Ishikawa (cell line): ENCODE results near the gene SUPT7L.

Experiments used
- CEBPB ChIP-seq: IDR thresholded peaks from 2 replicates; pipeline ENCODE4 v1.6.1; 2012
- CREB1 ChIP-seq: IDR thresholded peaks from 2 replicates; pipeline ENCODE4 v1.6.1; 2012; ENCODE audit warnings: low read depth
- EGR1 ChIP-seq: IDR thresholded peaks from 2 replicates; pipeline ENCODE4 v1.6.1; 2012
- EP300 ChIP-seq: IDR thresholded peaks from 2 replicates; pipeline ENCODE4 v1.6.1; 2012; ENCODE audit warnings: borderline replicate concordance
- FOXM1 ChIP-seq: IDR thresholded peaks from 2 replicates; pipeline ENCODE4 v1.6.1; 2012; ENCODE audit warnings: low read depth, borderline replicate concordance
- NFIC ChIP-seq: IDR thresholded peaks from 2 replicates; pipeline ENCODE4 v1.6.1; 2012
- RAD21 ChIP-seq: IDR thresholded peaks from 2 replicates; pipeline ENCODE4 v1.6.1; 2012; ENCODE audit warnings: low read depth
- TAF1 ChIP-seq: IDR thresholded peaks from 2 replicates; pipeline ENCODE4 v1.6.1; 2012; ENCODE audit warnings: low read depth, mild to moderate bottlenecking
- TCF12 ChIP-seq: IDR thresholded peaks from 2 replicates; pipeline ENCODE4 v1.6.1; 2012; ENCODE audit warnings: low read depth
- TEAD4 ChIP-seq: IDR thresholded peaks from 2 replicates; pipeline ENCODE4 v1.6.1; 2012
- YY1 ChIP-seq: IDR thresholded peaks from 2 replicates; pipeline ENCODE4 v1.6.1; 2012; ENCODE audit warnings: low read depth
- ZBTB7A ChIP-seq: IDR thresholded peaks from 2 replicates; pipeline ENCODE4 v1.6.1; 2012; ENCODE audit warnings: low read depth
- TF ChIP-seq, protein P1 (sequence below): IDR thresholded peaks from 2 replicates; pipeline ENCODE4 v1.6.1; 2012
- TF ChIP-seq, protein P2 (sequence below): IDR thresholded peaks from 2 replicates; pipeline ENCODE4 v1.6.1; 2012
- TF ChIP-seq, protein P3 (sequence below): IDR thresholded peaks from 2 replicates; pipeline ENCODE4 v1.6.1; 2012; ENCODE audit warnings: low read depth, mild to moderate bottlenecking

Gene SUPT7L

DNA sequence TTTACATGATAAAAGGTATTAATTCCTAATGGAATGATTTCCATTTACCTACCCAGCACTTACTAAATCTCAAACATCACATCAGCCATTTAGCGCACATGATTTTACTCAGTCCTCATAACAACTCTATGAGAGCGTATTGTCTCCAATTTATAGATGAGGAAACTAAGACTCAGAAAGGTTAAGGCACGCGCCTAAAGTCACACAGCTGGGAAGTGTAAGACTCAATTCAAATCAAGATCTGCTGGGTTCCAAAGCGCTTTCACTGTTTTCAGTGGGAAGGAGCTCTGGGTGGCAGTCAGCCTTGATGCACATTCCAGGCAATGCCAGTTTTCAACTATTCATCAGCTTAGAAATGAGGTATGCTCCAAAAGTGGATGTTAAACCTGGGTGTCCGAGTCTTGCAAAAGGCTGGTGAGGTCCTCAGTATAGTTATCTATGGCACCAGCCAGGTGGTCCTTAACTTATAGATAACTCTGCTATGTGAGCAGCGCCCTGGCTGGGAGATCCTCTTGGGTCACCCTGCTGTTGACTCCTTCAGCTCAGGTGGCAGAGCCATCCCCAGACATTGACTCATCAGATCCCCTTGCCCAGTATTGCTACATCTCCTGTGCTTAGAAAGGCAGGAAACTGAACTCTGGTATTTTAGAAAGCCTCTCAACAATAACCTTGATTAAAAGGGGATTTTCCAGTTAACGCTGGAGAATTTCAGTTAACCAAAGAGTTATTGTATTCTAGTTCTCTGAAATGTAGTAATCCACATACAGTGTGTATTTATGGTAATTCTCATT, 47.4 kb upstream of the SUPT7L start:
- TF ChIP-seq, protein P1, sequence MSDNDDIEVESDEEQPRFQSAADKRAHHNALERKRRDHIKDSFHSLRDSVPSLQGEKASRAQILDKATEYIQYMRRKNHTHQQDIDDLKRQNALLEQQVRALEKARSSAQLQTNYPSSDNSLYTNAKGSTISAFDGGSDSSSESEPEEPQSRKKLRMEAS = no peak
- TF ChIP-seq EP300 (no peak), ZBTB7A (no peak), RAD21 (no peak), FOXM1 (no peak), EGR1 (no peak)
- TF ChIP-seq, protein P2, sequence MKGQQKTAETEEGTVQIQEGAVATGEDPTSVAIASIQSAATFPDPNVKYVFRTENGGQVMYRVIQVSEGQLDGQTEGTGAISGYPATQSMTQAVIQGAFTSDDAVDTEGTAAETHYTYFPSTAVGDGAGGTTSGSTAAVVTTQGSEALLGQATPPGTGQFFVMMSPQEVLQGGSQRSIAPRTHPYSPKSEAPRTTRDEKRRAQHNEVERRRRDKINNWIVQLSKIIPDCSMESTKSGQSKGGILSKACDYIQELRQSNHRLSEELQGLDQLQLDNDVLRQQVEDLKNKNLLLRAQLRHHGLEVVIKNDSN = no peak
- TF ChIP-seq, protein P3, sequence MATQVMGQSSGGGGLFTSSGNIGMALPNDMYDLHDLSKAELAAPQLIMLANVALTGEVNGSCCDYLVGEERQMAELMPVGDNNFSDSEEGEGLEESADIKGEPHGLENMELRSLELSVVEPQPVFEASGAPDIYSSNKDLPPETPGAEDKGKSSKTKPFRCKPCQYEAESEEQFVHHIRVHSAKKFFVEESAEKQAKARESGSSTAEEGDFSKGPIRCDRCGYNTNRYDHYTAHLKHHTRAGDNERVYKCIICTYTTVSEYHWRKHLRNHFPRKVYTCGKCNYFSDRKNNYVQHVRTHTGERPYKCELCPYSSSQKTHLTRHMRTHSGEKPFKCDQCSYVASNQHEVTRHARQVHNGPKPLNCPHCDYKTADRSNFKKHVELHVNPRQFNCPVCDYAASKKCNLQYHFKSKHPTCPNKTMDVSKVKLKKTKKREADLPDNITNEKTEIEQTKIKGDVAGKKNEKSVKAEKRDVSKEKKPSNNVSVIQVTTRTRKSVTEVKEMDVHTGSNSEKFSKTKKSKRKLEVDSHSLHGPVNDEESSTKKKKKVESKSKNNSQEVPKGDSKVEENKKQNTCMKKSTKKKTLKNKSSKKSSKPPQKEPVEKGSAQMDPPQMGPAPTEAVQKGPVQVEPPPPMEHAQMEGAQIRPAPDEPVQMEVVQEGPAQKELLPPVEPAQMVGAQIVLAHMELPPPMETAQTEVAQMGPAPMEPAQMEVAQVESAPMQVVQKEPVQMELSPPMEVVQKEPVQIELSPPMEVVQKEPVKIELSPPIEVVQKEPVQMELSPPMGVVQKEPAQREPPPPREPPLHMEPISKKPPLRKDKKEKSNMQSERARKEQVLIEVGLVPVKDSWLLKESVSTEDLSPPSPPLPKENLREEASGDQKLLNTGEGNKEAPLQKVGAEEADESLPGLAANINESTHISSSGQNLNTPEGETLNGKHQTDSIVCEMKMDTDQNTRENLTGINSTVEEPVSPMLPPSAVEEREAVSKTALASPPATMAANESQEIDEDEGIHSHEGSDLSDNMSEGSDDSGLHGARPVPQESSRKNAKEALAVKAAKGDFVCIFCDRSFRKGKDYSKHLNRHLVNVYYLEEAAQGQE = no peak

- TF ChIP-seq CREB1 (no peak), TCF12 (no peak), FOXM1 (no peak), EGR1 (no peak), ZBTB7A (no peak), TEAD4 (no peak)
- TF ChIP-seq, protein P3 = no peak
- TF ChIP-seq, protein P1 = no peak
- TF ChIP-seq, protein P2 = no peak
Observed at GRCh38 chr2:27709960-27710575, 46.7 kb upstream of the SUPT7L start.

DNA sequence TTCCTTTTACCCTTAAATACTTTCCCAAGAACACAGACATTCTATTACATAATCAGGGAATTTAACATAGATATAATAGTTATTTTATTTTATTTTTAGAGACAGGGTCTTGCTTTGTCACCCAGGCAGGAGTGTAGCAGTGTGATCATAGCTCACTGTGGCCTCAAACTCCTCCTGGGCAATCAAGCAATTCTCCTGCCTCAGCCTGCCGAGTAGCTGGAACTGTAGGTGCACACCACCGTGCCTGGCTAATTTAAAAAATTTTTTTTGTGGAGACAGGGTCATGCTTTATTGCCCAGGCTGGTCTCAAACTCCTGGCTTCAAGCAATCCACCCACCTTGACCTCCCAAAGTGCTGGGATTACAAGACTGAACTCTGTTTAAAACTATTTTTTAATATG, 45.9 kb upstream of the SUPT7L start:
- TF ChIP-seq EP300 = no peak
- TF ChIP-seq CEBPB = no peak
- TF ChIP-seq, protein P3 = no peak
- no peak for TF ChIP-seq NFIC
- TF ChIP-seq TEAD4 = no peak
- no peak for TF ChIP-seq YY1
- no peak for TF ChIP-seq TCF12
- TF ChIP-seq FOXM1 = no peak
- TF ChIP-seq, protein P2 = no peak
- no peak for TF ChIP-seq RAD21
- TF ChIP-seq ZBTB7A = no peak
- TF ChIP-seq CREB1 = no peak
- no peak for TF ChIP-seq TAF1

DNA sequence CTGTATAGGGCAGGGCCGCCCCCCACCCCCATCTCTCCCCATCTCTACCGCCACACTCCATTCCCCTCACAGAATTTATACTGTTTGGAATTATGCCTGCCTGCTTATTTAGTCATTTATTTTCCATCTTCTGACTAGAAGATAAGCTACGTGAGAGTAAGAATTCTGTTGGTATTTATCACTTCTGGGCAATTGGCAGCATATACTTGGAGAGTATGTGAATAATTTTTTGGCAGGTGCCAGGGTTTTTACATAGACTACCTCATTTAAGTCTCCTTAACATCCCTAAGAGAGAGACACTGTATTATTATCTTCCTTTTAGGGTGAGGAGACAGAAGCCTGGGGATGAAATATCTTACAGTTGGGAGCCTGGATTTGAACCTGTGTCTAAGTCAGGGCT, 45.3 kb upstream of the SUPT7L start:
- TF ChIP-seq TAF1 (no peak), RAD21 (no peak)
- TF ChIP-seq, protein P3 = no peak
